HepG2 (cell line): ENCODE data around the gene NFKB2. TPM values are rescaled to one million over a fixed set of nuclear protein-coding genes. Genes with fewer than 3 reads are reported as not detected.
A peak's percentile ranks its signal among the peaks of the same experiment; 100 is the strongest.

Source experiments
- ARID4A ChIP-seq: sonication (generic); formaldehyde crosslinking; IDR thresholded peaks from 2 replicates; pipeline ENCODE4 v1.5.0; 2020; ENCODE audit warnings: mild to moderate bottlenecking, missing genetic modification reagents, borderline replicate concordance
- HIC2 ChIP-seq: sonication (generic); formaldehyde crosslinking; IDR thresholded peaks from 2 replicates; pipeline ENCODE4 v1.9.0; 2022; ENCODE audit warnings: low read depth, missing genetic modification reagents
- HNRNPK ChIP-seq: fragments of 200-400 bp; formaldehyde crosslinking; IDR thresholded peaks from 2 replicates; pipeline ENCODE4 v1.6.1; 2018; ENCODE audit warnings: low read length, low read depth, moderate library complexity, mild to moderate bottlenecking; ENCODE audit not compliant: poor library complexity, severe bottlenecking
- JUND ChIP-seq: sonication (generic); formaldehyde crosslinking; IDR thresholded peaks from 2 replicates; pipeline ENCODE4 v1.8.0; 2022; ENCODE audit warnings: mild to moderate bottlenecking, missing genetic modification reagents
- MYC ChIP-seq: sonication (generic); formaldehyde crosslinking; IDR thresholded peaks from 2 replicates; pipeline ENCODE4 v1.9.0; 2021; ENCODE audit warnings: missing genetic modification reagents, borderline replicate concordance
- NCOR1 ChIP-seq: fragments of 200-600 bp; sonication (generic); IDR thresholded peaks from 2 replicates; pipeline ENCODE4 v1.7.0; 2017; ENCODE audit warnings: antibody characterized with exemption, low read length, borderline replicate concordance
- PCBP1 ChIP-seq: fragments of 200-400 bp; formaldehyde crosslinking; IDR thresholded peaks from 2 replicates; pipeline ENCODE4 v1.6.1; 2017; ENCODE audit warnings: mild to moderate bottlenecking, low read depth, low read length, borderline replicate concordance
- SP1 ChIP-seq, 2 experiments: fragments of 450-650 bp in 1 of 2; sonication (generic) in 1 of 2; formaldehyde crosslinking in 1 of 2; IDR thresholded peaks; 2 replicates each; pipeline versions ENCODE4 v1.4.0 to v1.6.1; 2016 to 2020; ENCODE audit warnings: missing genetic modification reagents in 1 of 2
- TAF1 ChIP-seq: sonication (generic); formaldehyde crosslinking; IDR thresholded peaks from 2 replicates; pipeline ENCODE4 v1.4.0; 2020; ENCODE audit warnings: missing genetic modification reagents
- ZEB1 ChIP-seq: IDR thresholded peaks from 2 replicates; pipeline ENCODE4 v1.6.1; 2012; ENCODE audit warnings: mild to moderate bottlenecking, low read depth, inconsistent platforms; ENCODE audit not compliant: insufficient replicate concordance
- ZNF121 ChIP-seq: sonication (generic); formaldehyde crosslinking; IDR thresholded peaks from 2 replicates; pipeline ENCODE4 v1.5.0; 2020; ENCODE audit warnings: mild to moderate bottlenecking, missing genetic modification reagents
- ZNF281 ChIP-seq: sonication (generic); formaldehyde crosslinking; IDR thresholded peaks from 2 replicates; pipeline ENCODE4 v1.4.0; 2020; ENCODE audit warnings: missing genetic modification reagents, borderline replicate concordance
- ZNF687 ChIP-seq: sonication (generic); formaldehyde crosslinking; IDR thresholded peaks from 2 replicates; pipeline ENCODE4 v1.5.1; 2020; ENCODE audit warnings: mild to moderate bottlenecking, missing genetic modification reagents, moderate library complexity
- ZZZ3 ChIP-seq: sonication (generic); formaldehyde crosslinking; IDR thresholded peaks from 2 replicates; pipeline ENCODE4 v1.4.0; 2020; ENCODE audit warnings: missing genetic modification reagents, mild to moderate bottlenecking, borderline replicate concordance
- polyA plus RNA-seq, 8 experiments: library from polyadenylated mRNA; depleted of rRNA in 3 of 8; stranded (reverse) in 7 of 8; unstranded in 1 of 8; fragments of >200 nt; fragmentation: Illumina TruSeq in 4 of 8; extraction: Trizol in 4 of 8; gene quantifications; 2 replicates each; pipeline versions ENCODE4 v1.2.1 to v1.2.3, GENCODE V29; 2011 to 2016; ENCODE audit warnings: low read depth in 4 of 8, missing spikeins in 1 of 8, mixed read lengths in 1 of 8; ENCODE audit not compliant: insufficient read depth in 1 of 8
- total RNA-seq, 5 experiments: library from RNA; depleted of rRNA; stranded (reverse); fragments of >200 nt; fragmentation: Illumina TruSeq; extraction: Trizol; gene quantifications; 2 replicates each; pipeline ENCODE4 v1.2.3, GENCODE V29; 2016; ENCODE audit warnings: low read depth in 1 of 5

NFKB2 gene
- total and polyA plus RNA-seq, 2 of the 13 experiments (the other 11 are each of a cell fraction or from before 2014, with no cell fraction given) = 7.7 to 12.5 TPM

- TF ChIP-seq ARID4A (CRISPR knock-in tag) = peak; percentile 72; the same call in 1 of the 2 replicates
- 0 out of 2 replicates have a peak, but pooled peaks have one; percentile 21 for TF ChIP-seq ZNF121
- TF ChIP-seq HNRNPK = peak; percentile 78
- TF ChIP-seq JUND (CRISPR knock-in tag) = peak; percentile 83; the same call in 1 of the 2 replicates
- TF ChIP-seq SP1 (IDR thresholded peaks at IDR 0.05) = no peak
- peak; percentile 61 for TF ChIP-seq SP1 (CRISPR knock-in tag; IDR thresholded peaks at IDR 0.05)
- peak; percentile 74 for TF ChIP-seq ZNF687
- 0 out of 2 replicates have a peak, but pooled peaks have one; percentile 43 for TF ChIP-seq PCBP1
- TF ChIP-seq HIC2 (CRISPR knock-in tag) = peak; percentile 77
- TF ChIP-seq TAF1 = peak; percentile 39; the same call in 1 of the 2 replicates
- peak; percentile 61; the same call in 1 of the 2 replicates for TF ChIP-seq NCOR1
- TF ChIP-seq ZNF281 = peak; percentile 74; the same call in 1 of the 2 replicates
- TF ChIP-seq ZEB1 = peak; percentile 9
- 0 out of 2 replicates have a peak, but pooled peaks have one; percentile 30 for TF ChIP-seq MYC (CRISPR knock-in tag)
- TF ChIP-seq ZZZ3 (CRISPR knock-in tag) = no peak
Observed at GRCh38 chr10:102434394-102435132, 39.1 kb downstream of the NFKB2 start (continued).
